Stimulated activated CD8-positive, alpha-beta memory T cell treated with anti-CD3 and anti-CD28 coated beads, Interleukin-12 subunit alpha, Interleukin-12 subunit beta, amount 100 ng/mL, for 4 hours (primary cell): ENCODE measurements around the gene PKP2.
"Not testable (repeated sequence)": the region's sequence is repeated elsewhere in the genome, so short reads cannot be mapped to it uniquely, and the experiment has no call there.

Experiments
- DNase-seq: peaks from one replicate; pipeline ENCODE4 v3.0.0-alpha.2; 2020; ENCODE audit warnings: low read depth

The PKP2 gene

DNA sequence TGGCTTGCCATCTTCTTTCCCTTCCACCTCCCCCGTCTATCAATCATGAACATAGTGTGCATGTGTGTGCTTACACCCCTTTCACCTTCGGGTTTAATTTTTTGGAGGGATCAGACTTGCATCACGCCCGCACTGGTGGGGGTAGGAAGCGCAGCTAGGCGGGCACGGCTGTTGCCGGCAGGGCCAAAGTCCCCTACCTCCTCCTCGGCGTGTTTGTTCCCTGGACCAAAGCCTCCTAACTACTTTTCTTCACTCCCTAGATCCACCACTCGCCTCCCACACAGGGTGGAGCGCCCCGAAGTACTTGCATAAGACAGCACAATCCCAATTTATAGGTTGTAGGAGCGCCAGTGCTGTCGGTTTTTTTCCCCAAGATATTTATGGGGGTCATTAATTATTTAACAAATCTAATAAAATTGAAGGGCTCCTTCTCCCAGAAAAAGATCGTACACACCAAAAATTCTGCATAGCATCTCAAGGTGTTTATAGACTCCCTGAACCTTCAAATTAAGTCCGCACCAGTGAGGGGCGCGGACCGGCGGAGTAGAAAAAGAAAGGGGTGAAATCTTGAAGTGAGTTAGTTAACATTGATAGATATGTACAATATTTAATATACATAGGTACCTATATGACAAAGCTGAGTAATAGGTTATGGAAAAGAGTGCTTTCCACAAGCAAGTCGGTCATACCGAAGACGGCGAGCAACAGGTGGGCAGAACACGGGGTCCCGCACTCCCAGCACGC is 717 bp downstream of the PKP2 start:
- no peak for DNase-seq

DNA sequence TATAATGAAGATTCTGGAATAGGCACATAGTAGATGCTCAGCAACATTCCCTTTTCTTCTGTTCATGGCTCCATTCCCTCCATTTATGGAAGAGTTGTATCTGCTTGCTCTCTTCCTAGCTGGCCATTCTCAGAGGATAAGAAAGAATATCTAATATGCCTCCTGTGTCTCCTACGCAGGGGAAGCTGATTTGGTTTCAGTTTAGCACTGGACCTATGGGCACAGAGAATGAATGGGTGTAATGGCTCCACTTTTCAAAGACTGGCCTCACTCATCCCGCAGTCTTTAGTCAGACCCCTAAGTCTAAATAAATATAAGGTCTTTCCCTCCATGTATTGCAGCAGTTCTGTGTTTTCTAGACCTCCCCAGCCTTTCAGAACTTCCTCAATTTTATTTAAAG is 2.0 kb downstream of the PKP2 start:
- no peak for DNase-seq

DNA sequence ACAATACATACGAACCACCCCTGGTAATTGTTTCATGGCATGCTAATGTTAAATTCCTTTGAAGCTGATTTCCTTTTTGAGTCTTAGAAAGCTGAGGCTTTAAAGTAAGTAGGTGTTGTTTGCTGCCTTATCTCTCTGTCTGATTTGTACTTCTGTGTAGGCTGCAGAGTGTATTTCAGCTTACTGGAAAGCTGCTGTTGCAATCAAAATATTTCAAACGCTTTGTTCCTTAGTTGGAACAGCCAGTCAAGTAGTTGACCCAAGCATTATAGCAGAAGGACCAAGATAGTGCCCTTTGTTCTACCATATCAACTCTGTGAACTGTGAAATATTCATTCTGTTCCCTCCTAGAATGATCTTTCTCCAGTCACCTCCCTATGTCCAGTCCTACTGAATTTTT is 3.1 kb downstream of the PKP2 start:
- no peak for DNase-seq

DNA sequence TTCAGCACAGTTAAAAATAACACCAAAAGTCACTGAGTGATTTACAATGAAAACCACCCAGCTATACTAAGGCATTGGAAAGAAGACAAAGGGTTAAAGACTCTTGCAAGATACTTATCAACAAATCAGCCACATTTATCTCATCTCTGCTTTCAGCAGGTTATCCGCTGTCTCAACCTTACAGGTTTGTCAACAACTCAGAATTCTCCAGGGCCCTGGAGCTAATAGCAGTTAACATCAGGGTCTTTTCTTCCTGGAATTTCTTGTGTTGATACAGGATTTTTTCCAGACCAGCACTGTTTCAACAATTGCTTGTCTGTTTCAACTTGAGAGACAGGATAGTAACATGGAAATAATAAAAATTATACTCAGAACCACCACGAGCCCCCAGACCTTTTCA is 3.5 kb downstream of the PKP2 start:
- no peak for DNase-seq

- DNase-seq, result not testable (repeated sequence)
Measured at GRCh38 chr12:32892369-32892768, 4.2 kb downstream of the PKP2 start.

DNA sequence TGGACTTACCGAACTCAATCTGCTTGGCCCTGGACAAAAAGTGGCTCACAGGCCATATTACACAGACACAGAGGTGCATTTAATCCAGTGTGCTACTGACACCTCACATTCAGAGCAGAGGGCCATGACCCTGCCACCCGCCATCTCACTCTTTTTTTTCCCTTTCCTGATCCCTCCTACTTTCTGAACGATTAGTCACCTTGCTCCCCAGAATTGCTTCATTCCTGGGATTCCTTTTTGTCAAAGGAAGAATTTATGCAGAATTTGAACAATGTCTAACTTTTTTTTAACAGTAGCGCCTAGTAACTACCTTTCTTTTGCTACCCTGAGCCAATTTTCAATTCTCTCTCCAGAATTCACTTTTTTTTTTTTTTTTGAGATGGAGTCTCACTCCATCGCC is 4.6 kb downstream of the PKP2 start:
- DNase-seq, result no peak

DNA sequence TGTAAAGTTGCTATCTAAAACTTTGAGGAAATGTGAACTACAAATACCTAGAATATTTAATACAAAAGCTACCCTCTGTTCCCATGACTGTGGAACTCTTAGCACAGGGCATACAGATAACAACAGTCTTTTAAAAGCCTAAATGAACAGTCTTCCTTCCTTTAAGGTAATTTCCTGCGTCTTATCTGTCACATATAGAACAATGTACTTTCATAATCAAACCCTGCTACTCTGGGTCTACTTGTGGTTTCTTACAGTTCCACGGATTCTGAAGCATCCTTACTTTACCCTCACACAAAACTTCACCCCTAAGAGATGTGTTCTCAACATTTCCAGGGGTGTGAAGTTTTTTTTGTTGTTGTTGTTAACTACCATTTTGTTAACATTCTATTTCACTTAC is 5.1 kb downstream of the PKP2 start:
- no peak for DNase-seq

- DNase-seq, result no peak
Measured at GRCh38 chr12:32889011-32889760, 7.4 kb downstream of the PKP2 start.

DNA sequence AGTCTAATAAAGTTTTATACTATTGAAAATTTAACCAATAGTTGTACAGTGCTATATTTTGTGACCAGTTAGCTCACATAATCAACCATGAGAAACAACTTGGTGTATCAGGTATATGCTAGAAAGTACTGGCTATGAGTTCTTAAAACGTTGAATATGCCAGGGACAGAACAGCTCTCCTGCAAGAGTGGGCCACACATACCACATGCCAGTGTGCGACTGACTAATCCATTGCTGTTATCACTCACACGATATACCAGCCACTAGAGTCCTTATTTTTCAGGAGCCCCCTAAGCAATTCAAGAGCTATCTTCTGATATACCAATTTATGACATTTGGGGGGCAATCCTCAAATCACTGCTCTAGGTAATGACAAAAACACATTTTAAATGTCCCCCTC is 9.5 kb downstream of the PKP2 start:
- no peak for DNase-seq

DNA sequence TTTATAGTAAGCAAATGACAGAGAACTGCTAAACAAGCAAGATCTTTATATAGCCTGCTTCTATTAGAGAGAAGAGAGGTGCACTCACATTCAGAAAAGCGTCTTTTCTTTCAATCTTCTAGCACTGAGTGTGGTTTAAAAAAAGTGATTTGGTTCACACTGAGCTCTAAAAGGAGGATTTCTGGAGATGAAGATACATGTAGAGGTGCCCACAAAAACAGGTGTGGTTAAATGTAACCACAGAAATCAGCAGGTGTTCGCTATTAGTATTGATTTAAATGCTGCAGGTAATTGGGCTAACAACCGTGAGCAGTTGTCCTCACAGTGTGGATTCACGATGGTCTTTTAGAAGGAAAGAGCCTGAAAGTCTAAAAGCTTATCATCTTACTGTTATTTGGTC is 10.7 kb downstream of the PKP2 start:
- no peak for DNase-seq

DNA sequence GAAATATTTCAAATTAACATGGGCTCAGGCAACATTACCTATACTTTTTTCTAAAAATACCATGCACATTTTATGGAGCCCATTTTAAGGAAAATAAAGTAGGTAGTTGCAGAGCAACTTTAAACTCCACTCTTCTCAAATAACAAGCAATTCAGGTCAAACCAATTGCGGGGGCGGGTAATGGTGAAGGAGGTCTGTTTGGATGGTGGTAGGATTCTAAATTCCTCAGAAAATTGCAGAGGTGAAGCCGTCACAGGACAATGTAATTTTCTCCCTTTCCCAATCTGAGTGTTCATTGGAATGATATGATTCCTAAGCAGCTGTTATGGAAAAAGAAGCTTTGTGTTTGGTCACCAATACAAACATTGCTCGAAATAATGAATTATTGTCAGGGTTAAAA is 11.6 kb downstream of the PKP2 start:
- no peak for DNase-seq

DNA sequence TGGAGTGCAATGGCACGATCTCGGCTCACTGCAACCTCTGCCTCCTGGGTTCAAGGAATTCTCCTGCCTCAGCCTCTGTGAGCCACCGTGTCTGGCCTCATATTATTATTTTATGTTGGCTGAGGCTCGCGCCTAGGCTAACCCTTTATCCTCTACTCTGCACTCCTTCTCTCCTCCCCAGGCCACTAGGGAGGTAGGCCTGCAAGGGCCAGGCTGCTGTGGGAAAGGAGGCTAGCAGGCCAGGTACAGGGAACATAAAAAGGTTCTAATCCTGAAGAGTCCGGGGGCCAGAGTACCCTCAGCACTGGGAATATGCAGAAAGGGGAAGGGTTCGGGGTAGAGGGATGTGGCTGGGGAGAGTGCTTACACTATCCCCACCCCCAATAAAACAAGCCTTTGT is 14.9 kb downstream of the PKP2 start:
- DNase-seq, result no peak

- DNase-seq, result no peak
Measured at GRCh38 chr12:32881107-32881506, 15.5 kb downstream of the PKP2 start.

GRCh38 chr12:32879066-32879465 is 17.5 kb downstream of the PKP2 start:
- not testable (repeated sequence) for DNase-seq

GRCh38 chr12:32877601-32878459 is 18.7 kb downstream of the PKP2 start:
- DNase-seq, result no peak

DNA sequence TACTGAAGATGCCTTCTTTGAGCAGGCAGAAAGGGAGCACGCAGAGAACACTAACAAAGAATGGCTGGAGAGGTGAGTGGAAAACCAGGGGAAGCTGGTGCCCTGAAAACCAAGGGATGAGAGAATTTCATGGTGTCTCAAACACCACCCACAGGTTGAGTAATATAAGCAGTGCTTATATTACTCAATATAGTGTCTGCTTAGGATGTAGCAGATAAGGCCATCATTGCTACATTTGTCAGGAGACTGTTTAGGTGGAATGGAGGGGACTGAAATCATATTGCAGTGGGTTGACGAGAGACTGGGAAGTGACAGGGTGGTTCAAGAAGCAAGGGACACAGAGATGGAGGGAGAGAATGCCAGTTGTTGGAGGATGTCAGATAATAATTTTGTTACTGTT is 20.6 kb downstream of the PKP2 start:
- no peak for DNase-seq

GRCh38 chr12:32874975-32875374 is 21.6 kb downstream of the PKP2 start:
- DNase-seq, result no peak

GRCh38 chr12:32874078-32874477 is 22.5 kb downstream of the PKP2 start:
- no peak for DNase-seq

DNA sequence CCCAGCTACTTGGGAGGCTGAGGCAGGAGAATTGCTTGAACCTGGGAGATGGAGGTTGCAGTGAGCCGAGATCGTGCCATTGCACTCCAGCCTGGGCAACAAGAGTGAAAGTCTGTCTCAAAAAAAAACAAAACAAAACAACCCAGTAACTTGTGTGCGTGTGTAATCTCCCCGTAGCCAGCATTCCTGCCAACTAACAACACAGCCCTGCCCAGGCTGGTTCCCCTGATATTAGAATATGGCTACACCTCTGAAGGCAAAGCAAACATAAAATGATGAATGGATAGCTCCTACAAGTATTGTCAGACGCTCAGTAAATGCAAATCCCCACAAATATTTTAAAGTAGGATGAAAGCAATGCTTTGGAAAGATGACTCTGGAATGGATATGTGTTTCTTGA is 24.2 kb downstream of the PKP2 start:
- not testable (repeated sequence) for DNase-seq

DNA sequence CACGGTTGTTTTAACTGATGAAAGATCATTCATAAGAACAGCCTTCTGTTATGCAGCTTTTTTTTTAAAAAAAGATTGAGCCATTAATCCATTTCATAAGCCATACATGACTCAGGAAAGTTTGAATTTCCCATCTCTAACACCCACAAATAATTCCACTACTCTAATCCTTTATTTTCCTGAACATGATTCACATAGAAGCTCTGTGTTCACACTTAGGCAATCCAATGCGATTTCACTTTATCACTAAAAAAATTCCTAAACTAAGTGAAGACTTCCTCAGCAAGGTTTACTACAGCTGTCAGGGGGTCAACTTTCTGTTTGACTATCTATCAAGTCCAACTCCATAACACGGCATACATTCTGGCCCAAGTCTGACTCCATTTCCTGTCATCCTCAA is 25.9 kb downstream of the PKP2 start:
- no peak for DNase-seq

DNA sequence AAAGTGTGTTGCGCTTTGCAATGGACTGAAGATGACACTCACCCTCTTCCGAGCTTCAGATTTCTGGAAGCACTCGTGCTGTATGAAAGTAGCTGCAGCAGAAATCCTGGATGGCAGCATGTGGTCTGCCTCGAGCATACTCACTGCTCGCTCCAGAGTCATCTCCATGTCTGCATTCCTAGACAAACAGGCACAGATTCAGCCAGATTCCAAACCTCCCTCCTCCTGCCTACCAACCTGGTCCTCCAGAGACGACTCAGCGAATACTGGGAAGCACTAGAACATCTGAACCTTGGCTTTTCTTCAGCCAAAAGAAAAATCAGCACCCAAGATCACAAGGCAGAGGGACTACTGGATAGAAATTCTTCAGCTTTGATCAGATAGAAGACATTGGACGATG is 27.7 kb downstream of the PKP2 start:
- DNase-seq, result no peak

DNA sequence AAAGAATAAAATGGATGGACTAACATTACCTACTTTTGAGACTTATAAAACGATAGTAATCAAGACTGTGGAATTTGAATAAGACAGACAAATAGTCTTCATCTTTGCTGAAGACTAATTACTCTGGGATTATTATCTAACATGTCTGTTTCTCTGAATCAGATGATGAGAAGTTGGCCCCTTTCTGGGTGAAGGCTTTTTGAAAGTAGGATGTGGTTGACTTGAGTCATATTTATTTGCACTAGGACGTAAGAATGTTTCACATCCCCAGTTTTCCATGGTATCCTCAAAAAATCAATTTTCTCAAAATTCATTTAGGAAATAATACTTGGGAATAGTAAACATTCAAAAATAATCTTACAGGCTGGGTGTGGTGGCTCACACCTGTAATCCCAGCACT is 31.8 kb downstream of the PKP2 start:
- no peak for DNase-seq

- no peak for DNase-seq
Measured at GRCh38 chr12:32863128-32863527, 33.4 kb downstream of the PKP2 start.
